Fibroblast of lung (primary cell): ENCODE data around the gene LIMA1. TPM values are rescaled to one million over a fixed set of nuclear protein-coding genes. Genes with fewer than 3 reads are reported as not detected.

Experiments
- DNase-seq, 2 donors: peaks; one replicate each; pipeline versions ENCODE4 v3.0.0 to v3.0.0-alpha.2; 2010; ENCODE audit warnings: low read depth in 2 of 2
- H2AFZ ChIP-seq: 2 replicates; pipeline ENCODE4 v1.5.1; 2012; ENCODE audit warnings: low read length, control low read depth, inconsistent platforms
- H3K27ac ChIP-seq: 2 replicates; pipeline ENCODE4 v1.5.1; 2011; ENCODE audit warnings: low read length, control low read depth; ENCODE audit not compliant: insufficient read depth
- H3K27me3 ChIP-seq: 2 replicates; pipeline ENCODE4 v1.5.1; 2011; ENCODE audit warnings: mild to moderate bottlenecking, low read length; ENCODE audit not compliant: control insufficient read depth, insufficient read depth
- H3K36me3 ChIP-seq: 2 replicates; pipeline ENCODE4 v1.5.1; 2011; ENCODE audit warnings: low read length; ENCODE audit not compliant: control insufficient read depth, insufficient read depth
- H3K4me1 ChIP-seq: 2 replicates; pipeline ENCODE4 v1.5.1; 2011; ENCODE audit warnings: low read length; ENCODE audit not compliant: control insufficient read depth, insufficient read depth; ENCODE audit errors: extremely low read depth
- H3K4me2 ChIP-seq: 2 replicates; pipeline ENCODE4 v1.5.1; 2011; ENCODE audit warnings: low read length, control low read depth; ENCODE audit not compliant: insufficient read depth; ENCODE audit errors: extremely low read depth
- H3K4me3 ChIP-seq, 4 experiments: fragments of 200-600 bp in 1 of 4; sonication (generic) in 1 of 4; replicated peaks in 1 of 4; 2 replicates each; pipeline ENCODE4 v1.5.1; 2011 to 2016; ENCODE audit warnings: low read length in 4 of 4, low read depth in 3 of 4, mild to moderate bottlenecking in 3 of 4, control low read depth in 2 of 4, inconsistent platforms in 1 of 4, mixed read lengths in 1 of 4; ENCODE audit not compliant: insufficient read depth in 1 of 4; ENCODE audit errors: control extremely low read depth in 1 of 4
- H3K79me2 ChIP-seq: 2 replicates; pipeline ENCODE4 v1.5.1; 2012; ENCODE audit warnings: mild to moderate bottlenecking, low read length, inconsistent platforms; ENCODE audit not compliant: control insufficient read depth, insufficient read depth
- H3K9ac ChIP-seq: 2 replicates; pipeline ENCODE4 v1.5.1; 2011; ENCODE audit warnings: mild to moderate bottlenecking, low read length, control low read depth; ENCODE audit not compliant: insufficient read depth
- H3K9me3 ChIP-seq: 2 replicates; pipeline ENCODE4 v1.5.1; 2012; ENCODE audit warnings: low read depth, low read length; ENCODE audit not compliant: control insufficient read depth, insufficient read depth
- H4K20me1 ChIP-seq: 2 replicates; pipeline ENCODE4 v1.5.1; 2011; ENCODE audit warnings: low read length; ENCODE audit not compliant: control insufficient read depth, insufficient read depth; ENCODE audit errors: extremely low read depth
- CTCF ChIP-seq, 2 donors: IDR thresholded peaks in 1 of 2; conservative IDR thresholded peaks in 1 of 2; 1 replicate in 1 of 2; 2 replicates in 1 of 2; pipeline ENCODE4 v1.5.1; 2011 to 2012; ENCODE audit warnings: low read length in 2 of 2, control low read depth in 1 of 2, inconsistent platforms in 1 of 2, low read depth in 1 of 2, mild to moderate bottlenecking in 1 of 2
- EZH2 ChIP-seq: IDR thresholded peaks from 2 replicates; pipeline ENCODE4 v1.5.1; 2012; ENCODE audit warnings: low read length, control low read depth, mild to moderate bottlenecking; ENCODE audit errors: missing control alignments
- polyA plus RNA-seq, 2 donors: library from polyadenylated mRNA; depleted of rRNA in 1 of 2; stranded (reverse) in 1 of 2; unstranded in 1 of 2; fragments of >200 nt; gene quantifications; 2 replicates each; pipeline ENCODE4 v1.2.1, GENCODE V29; 2011 to 2012; ENCODE audit warnings: missing spikeins in 1 of 2
- total RNA-seq: library from RNA; depleted of rRNA; stranded (reverse); fragments of >200 nt; gene quantifications from 2 replicates; pipeline ENCODE4 v1.2.1, GENCODE V29; 2014

The LIMA1 gene
- total and polyA plus RNA-seq, 2 donors (not counting 1 experiment from before 2014, with no cell fraction given): 171 to 308 TPM

- H3K27ac ChIP-seq: no peak overlapping the region
- peaks cover 9% of the 10 kb centered on the region for H3K4me1 ChIP-seq
- no peak overlapping the region for H3K9ac ChIP-seq
- no peaks in the 10 kb centered on the region for H3K36me3 ChIP-seq
- H3K79me2 ChIP-seq: no peaks in the 10 kb centered on the region
- TF ChIP-seq CTCF (conservative IDR thresholded peaks at IDR 0.05 in 1 of 2, IDR thresholded peaks at IDR 0.05 in 1 of 2; ENCODE audit: low read depth in 1 of 2, low read length in 2 of 2) (peak in 1 of 2 donors; percentile 12), EZH2 (no peak)
- no peaks in the 10 kb centered on the region for H3K27me3 ChIP-seq
- H3K4me3 ChIP-seq: no peak overlapping the region
- no peaks in the 10 kb centered on the region for H4K20me1 ChIP-seq
- H2AFZ ChIP-seq: no peak overlapping the region
- H3K4me2 ChIP-seq: no peak overlapping the region
- DNase-seq: no peak
- H3K9me3 ChIP-seq: no peaks in the 10 kb centered on the region
These were observed 21.7 kb downstream of the LIMA1 start for GRCh38 chr12:50261654-50262053.

- H3K4me3 ChIP-seq: no peak overlapping the region
- peaks cover 9% of the 10 kb centered on the region for H3K4me1 ChIP-seq
- H3K27me3 ChIP-seq: no peaks in the 10 kb centered on the region
- H3K9me3 ChIP-seq: no peaks in the 10 kb centered on the region
- peak overlapping the region; percentile 3 for H3K4me2 ChIP-seq
- H4K20me1 ChIP-seq: no peaks in the 10 kb centered on the region
- no peak for DNase-seq
- no peak overlapping the region for H3K9ac ChIP-seq
- TF ChIP-seq CTCF (conservative IDR thresholded peaks at IDR 0.05 in 1 of 2, IDR thresholded peaks at IDR 0.05 in 1 of 2; ENCODE audit: low read depth in 1 of 2, low read length in 2 of 2): no peak
- no peak for TF ChIP-seq EZH2
- no peak overlapping the region for H2AFZ ChIP-seq
- H3K27ac ChIP-seq: no peak overlapping the region
- H3K79me2 ChIP-seq: no peaks in the 10 kb centered on the region
- H3K36me3 ChIP-seq: no peaks in the 10 kb centered on the region
These were observed 25.2 kb downstream of the LIMA1 start for GRCh38 chr12:50258167-50258551.

DNA sequence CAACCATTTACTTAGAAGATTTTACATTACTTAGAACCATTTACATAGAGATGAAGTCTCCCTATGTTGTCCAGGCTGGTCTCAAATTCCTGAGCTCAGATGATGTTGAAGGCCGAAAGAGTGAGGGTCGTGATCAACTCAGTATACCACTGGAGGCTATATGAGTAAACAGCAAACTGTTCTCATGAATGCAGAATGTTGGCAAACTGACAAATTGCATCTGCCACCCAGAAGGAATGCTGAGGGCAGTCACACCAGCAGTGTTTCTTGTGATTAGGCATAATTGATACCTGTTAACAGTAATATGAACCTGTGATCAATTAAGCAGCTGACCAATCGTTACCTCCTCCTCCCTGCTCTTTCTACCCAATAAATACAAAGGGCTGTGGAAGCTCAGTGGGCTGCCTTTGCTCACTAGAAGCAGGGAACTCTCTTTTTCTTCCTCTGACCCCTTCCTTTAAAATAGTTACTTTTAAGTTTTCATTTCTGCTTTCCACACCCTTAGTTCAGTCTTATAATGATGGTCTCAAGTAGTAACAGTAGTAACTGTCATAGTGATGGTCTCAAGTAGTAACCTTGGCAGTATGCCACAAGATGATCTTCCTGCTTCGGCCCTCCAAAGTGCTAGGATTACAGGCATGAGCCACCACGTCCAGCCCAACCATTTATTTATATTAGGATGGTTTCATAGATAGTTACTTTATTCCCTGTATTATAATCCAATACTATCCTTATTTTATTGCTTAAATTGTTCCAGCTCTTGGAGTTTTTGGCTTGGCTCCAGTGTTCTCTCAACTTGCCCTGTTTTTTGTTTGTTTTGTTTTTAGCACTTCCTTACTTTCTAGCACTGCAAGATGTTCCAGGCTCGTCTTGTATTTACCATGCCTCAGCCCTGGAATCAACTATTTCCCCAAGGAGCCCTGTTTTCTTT, 25.8 kb downstream of the LIMA1 start:
- peak overlapping the region; percentile 3 for H3K4me2 ChIP-seq
- no peak overlapping the region for H3K27ac ChIP-seq
- H4K20me1 ChIP-seq: no peaks in the 10 kb centered on the region
- no peaks in the 10 kb centered on the region for H3K79me2 ChIP-seq
- H3K36me3 ChIP-seq: no peaks in the 10 kb centered on the region
- H3K27me3 ChIP-seq: no peaks in the 10 kb centered on the region
- TF ChIP-seq EZH2 (no peak), CTCF (conservative IDR thresholded peaks at IDR 0.05 in 1 of 2, IDR thresholded peaks at IDR 0.05 in 1 of 2; ENCODE audit: low read depth in 1 of 2, low read length in 2 of 2) (no peak)
- peak; percentile 56 to 78 for DNase-seq
- no peaks in the 10 kb centered on the region for H3K9me3 ChIP-seq
- H3K4me1 ChIP-seq: peaks cover 9% of the 10 kb centered on the region
- no peak overlapping the region for H2AFZ ChIP-seq
- no peak overlapping the region for H3K4me3 ChIP-seq
- H3K9ac ChIP-seq: no peak overlapping the region
